HepG2 (cell line): ENCODE data around the gene CCT7. TPM values are rescaled to one million over a fixed set of nuclear protein-coding genes. Genes with fewer than 3 reads are reported as not detected.
A peak's percentile ranks its signal among the peaks of the same experiment; 100 is the strongest.

Source experiments
- ATF5 ChIP-seq: sonication (generic); formaldehyde crosslinking; IDR thresholded peaks from 2 replicates; pipeline ENCODE4 v1.4.0; 2020; ENCODE audit warnings: mild to moderate bottlenecking, low read depth, missing genetic modification reagents
- EHMT2 ChIP-seq: fragments of 200-600 bp; sonication (generic); IDR thresholded peaks from 2 replicates; pipeline ENCODE4 v1.7.0; 2017; ENCODE audit warnings: antibody characterized with exemption, low read depth, low read length, borderline replicate concordance
- ELF4 ChIP-seq: sonication (generic); formaldehyde crosslinking; IDR thresholded peaks from 2 replicates; pipeline ENCODE4 v1.5.0; 2020; ENCODE audit warnings: missing genetic modification reagents, mild to moderate bottlenecking, moderate library complexity, borderline replicate concordance
- HNF4A ChIP-seq: sonication (generic); formaldehyde crosslinking; IDR thresholded peaks from 2 replicates; pipeline ENCODE4 v1.4.0; 2020; ENCODE audit warnings: missing genetic modification reagents
- PRDM15 ChIP-seq: sonication (generic); formaldehyde crosslinking; IDR thresholded peaks from 2 replicates; pipeline ENCODE4 v1.4.0; 2020; ENCODE audit warnings: missing genetic modification reagents
- RAD51 ChIP-seq: fragments of 450-650 bp; IDR thresholded peaks from 2 replicates; pipeline ENCODE4 v1.6.1; 2016; ENCODE audit warnings: borderline replicate concordance
- SUZ12 ChIP-seq: fragments of 150-350 bp; IDR thresholded peaks from 2 replicates; pipeline ENCODE4 v1.6.1; 2014; ENCODE audit warnings: low read depth, low read length
- TSC22D2 ChIP-seq: sonication (generic); formaldehyde crosslinking; IDR thresholded peaks from 2 replicates; pipeline ENCODE4 v1.5.1; 2020; ENCODE audit warnings: missing genetic modification reagents, mild to moderate bottlenecking, borderline replicate concordance
- ZBTB21 ChIP-seq: sonication (generic); formaldehyde crosslinking; IDR thresholded peaks from 2 replicates; pipeline ENCODE4 v1.4.0; 2020; ENCODE audit warnings: missing genetic modification reagents
- ZFAT ChIP-seq: sonication (generic); formaldehyde crosslinking; conservative IDR thresholded peaks from 2 replicates; pipeline ENCODE4 v1.8.1; 2023; ENCODE audit warnings: missing genetic modification reagents, inconsistent platforms
- ZFX ChIP-seq: sonication (generic); formaldehyde crosslinking; IDR thresholded peaks from 2 replicates; pipeline ENCODE4 v1.4.0; 2020; ENCODE audit warnings: mild to moderate bottlenecking, low read depth, missing genetic modification reagents, moderate library complexity
- ZNF101 ChIP-seq: sonication (generic); formaldehyde crosslinking; IDR thresholded peaks from 2 replicates; pipeline ENCODE4 v1.4.0; 2020; ENCODE audit warnings: mild to moderate bottlenecking, low read depth, missing genetic modification reagents, borderline replicate concordance
- ZNF317 ChIP-seq: sonication (generic); formaldehyde crosslinking; IDR thresholded peaks from 2 replicates; pipeline ENCODE4 v1.5.0; 2020; ENCODE audit warnings: mild to moderate bottlenecking, missing genetic modification reagents
- ZNF383 ChIP-seq: sonication (generic); formaldehyde crosslinking; IDR thresholded peaks from 2 replicates; pipeline ENCODE4 v1.4.0; 2020; ENCODE audit warnings: missing genetic modification reagents, mild to moderate bottlenecking, borderline replicate concordance
- ZNF44 ChIP-seq: sonication (generic); formaldehyde crosslinking; IDR thresholded peaks from 2 replicates; pipeline ENCODE4 v1.5.1; 2020; ENCODE audit warnings: mild to moderate bottlenecking, missing genetic modification reagents
- ZNF512B ChIP-seq: sonication (generic); formaldehyde crosslinking; IDR thresholded peaks from 2 replicates; pipeline ENCODE4 v1.5.1; 2020; ENCODE audit warnings: missing genetic modification reagents, mild to moderate bottlenecking, borderline replicate concordance
- ZNF609 ChIP-seq: sonication (generic); formaldehyde crosslinking; IDR thresholded peaks from 2 replicates; pipeline ENCODE4 v1.4.0; 2020; ENCODE audit warnings: mild to moderate bottlenecking, missing genetic modification reagents, borderline replicate concordance
- ZNF792 ChIP-seq: IDR thresholded peaks from 2 replicates; pipeline ENCODE4 v1.6.1; 2016
- polyA plus RNA-seq, 8 experiments: library from polyadenylated mRNA; depleted of rRNA in 3 of 8; stranded (reverse) in 7 of 8; unstranded in 1 of 8; fragments of >200 nt; fragmentation: Illumina TruSeq in 4 of 8; extraction: Trizol in 4 of 8; gene quantifications; 2 replicates each; pipeline versions ENCODE4 v1.2.1 to v1.2.3, GENCODE V29; 2011 to 2016; ENCODE audit warnings: low read depth in 4 of 8, missing spikeins in 1 of 8, mixed read lengths in 1 of 8; ENCODE audit not compliant: insufficient read depth in 1 of 8
- total RNA-seq, 5 experiments: library from RNA; depleted of rRNA; stranded (reverse); fragments of >200 nt; fragmentation: Illumina TruSeq; extraction: Trizol; gene quantifications; 2 replicates each; pipeline ENCODE4 v1.2.3, GENCODE V29; 2016; ENCODE audit warnings: low read depth in 1 of 5

Gene CCT7
- total and polyA plus RNA-seq, 2 of the 13 experiments (the other 11 are each of a cell fraction or from before 2014, with no cell fraction given): 347 to 517 TPM

GRCh38 chr2:73291093-73291460 lies 57.0 kb downstream of the CCT7 start (continued):
- TF ChIP-seq ZNF609 (CRISPR knock-in tag): 0 out of 2 replicates have a peak, but pooled peaks have one; percentile 27
- TF ChIP-seq ZNF44 (CRISPR knock-in tag): no peak
- TF ChIP-seq ZFAT (CRISPR knock-in tag): no peak
- no peak for TF ChIP-seq ZNF512B (CRISPR knock-in tag)
- peak; percentile 78 for TF ChIP-seq PRDM15 (CRISPR knock-in tag)
- peak; percentile 67; the same call in 1 of the 2 replicates for TF ChIP-seq ZBTB21
- no peak for TF ChIP-seq RAD51
- TF ChIP-seq SUZ12: no peak
- TF ChIP-seq ATF5 (CRISPR knock-in tag): no peak
- TF ChIP-seq ZNF792 (CRISPR knock-in tag): peak; percentile 79
- no peak for TF ChIP-seq ELF4 (CRISPR knock-in tag)
- TF ChIP-seq HNF4A (CRISPR knock-in tag): 0 out of 2 replicates have a peak, but pooled peaks have one; percentile 13
- TF ChIP-seq EHMT2: peak; percentile 92
- no peak for TF ChIP-seq ZNF101 (CRISPR knock-in tag)
- no peak for TF ChIP-seq ZFX (CRISPR knock-in tag)
- TF ChIP-seq TSC22D2 (CRISPR knock-in tag): peak; percentile 98
- no peak for TF ChIP-seq ZNF383 (CRISPR knock-in tag)
- peak; percentile 74; the same call in 1 of the 2 replicates for TF ChIP-seq ZNF317 (CRISPR knock-in tag)
